RWPE2 (cell line): Measurements from ENCODE around the gene ADAMTS6.

Source experiments
- ATAC-seq: fragments of 200-7000 bp; cut with Tn5 transposase; 3 replicates; pipeline ENCODE4 v1.9.1; 2021; ENCODE audit warnings: low read depth
- DNase-seq: peaks from one replicate; pipeline ENCODE4 v3.0.0-alpha.2; 2020; ENCODE audit warnings: low spot score
- H3K27ac ChIP-seq: fragments of 450-650 bp; 2 replicates; pipeline ENCODE4 v1.5.1; 2017; ENCODE audit warnings: mild to moderate bottlenecking; ENCODE audit not compliant: poor library complexity, severe bottlenecking
- H3K27me3 ChIP-seq: fragments of 250-450 bp; sonication (Bioruptor Pico); 2 replicates; pipeline ENCODE4 v1.5.1; 2021; ENCODE audit warnings: mild to moderate bottlenecking, moderate library complexity; ENCODE audit not compliant: insufficient read depth, poor library complexity, severe bottlenecking
- H3K36me3 ChIP-seq: fragments of 250-450 bp; sonication (Bioruptor Pico); 2 replicates; pipeline ENCODE4 v1.5.1; 2020; ENCODE audit warnings: low read depth, mild to moderate bottlenecking, moderate library complexity
- H3K4me1 ChIP-seq: fragments of 250-450 bp; sonication (Bioruptor Pico); 2 replicates; pipeline ENCODE4 v1.5.1; 2021; ENCODE audit warnings: mild to moderate bottlenecking, moderate library complexity; ENCODE audit not compliant: insufficient read depth, poor library complexity, severe bottlenecking
- H3K4me3 ChIP-seq: fragments of 250-450 bp; sonication (Bioruptor Pico); 2 replicates; pipeline ENCODE4 v1.5.1; 2021; ENCODE audit warnings: mild to moderate bottlenecking, moderate library complexity; ENCODE audit not compliant: severe bottlenecking
- H3K9me3 ChIP-seq: fragments of 250-450 bp; sonication (Bioruptor Pico); 2 replicates; pipeline ENCODE4 v1.5.1; 2021; ENCODE audit warnings: mild to moderate bottlenecking, moderate library complexity; ENCODE audit not compliant: severe bottlenecking
- CTCF ChIP-seq: fragments of 450-650 bp; IDR thresholded peaks from one replicate; pipeline ENCODE4 v1.5.1; 2017; ENCODE audit warnings: mild to moderate bottlenecking, moderate library complexity; ENCODE audit not compliant: poor library complexity, severe bottlenecking

ADAMTS6 gene, protein sequence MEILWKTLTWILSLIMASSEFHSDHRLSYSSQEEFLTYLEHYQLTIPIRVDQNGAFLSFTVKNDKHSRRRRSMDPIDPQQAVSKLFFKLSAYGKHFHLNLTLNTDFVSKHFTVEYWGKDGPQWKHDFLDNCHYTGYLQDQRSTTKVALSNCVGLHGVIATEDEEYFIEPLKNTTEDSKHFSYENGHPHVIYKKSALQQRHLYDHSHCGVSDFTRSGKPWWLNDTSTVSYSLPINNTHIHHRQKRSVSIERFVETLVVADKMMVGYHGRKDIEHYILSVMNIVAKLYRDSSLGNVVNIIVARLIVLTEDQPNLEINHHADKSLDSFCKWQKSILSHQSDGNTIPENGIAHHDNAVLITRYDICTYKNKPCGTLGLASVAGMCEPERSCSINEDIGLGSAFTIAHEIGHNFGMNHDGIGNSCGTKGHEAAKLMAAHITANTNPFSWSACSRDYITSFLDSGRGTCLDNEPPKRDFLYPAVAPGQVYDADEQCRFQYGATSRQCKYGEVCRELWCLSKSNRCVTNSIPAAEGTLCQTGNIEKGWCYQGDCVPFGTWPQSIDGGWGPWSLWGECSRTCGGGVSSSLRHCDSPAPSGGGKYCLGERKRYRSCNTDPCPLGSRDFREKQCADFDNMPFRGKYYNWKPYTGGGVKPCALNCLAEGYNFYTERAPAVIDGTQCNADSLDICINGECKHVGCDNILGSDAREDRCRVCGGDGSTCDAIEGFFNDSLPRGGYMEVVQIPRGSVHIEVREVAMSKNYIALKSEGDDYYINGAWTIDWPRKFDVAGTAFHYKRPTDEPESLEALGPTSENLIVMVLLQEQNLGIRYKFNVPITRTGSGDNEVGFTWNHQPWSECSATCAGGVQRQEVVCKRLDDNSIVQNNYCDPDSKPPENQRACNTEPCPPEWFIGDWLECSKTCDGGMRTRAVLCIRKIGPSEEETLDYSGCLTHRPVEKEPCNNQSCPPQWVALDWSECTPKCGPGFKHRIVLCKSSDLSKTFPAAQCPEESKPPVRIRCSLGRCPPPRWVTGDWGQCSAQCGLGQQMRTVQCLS (N-terminal part only)

GRCh38 chr5:65481635-65482295, at the start of gene ADAMTS6:
ADAMTS6 (minus strand) TSS chr5:65481920; CDS start chr5:65473673, 8,247 bp downstream.
- Histone ChIP-seq H3K4me1 (peaks cover 18% of the 10 kb centered on the region), H3K27ac (peak within 1 kb of the TSS; percentile 78), H3K4me3 (peak within 1 kb of the TSS; percentile 45), H3K36me3 (no peaks in the 10 kb centered on the region), H3K27me3 (no peaks in the 10 kb centered on the region), H3K9me3 (no peaks in the 10 kb centered on the region)
- TF ChIP-seq CTCF: no peak
- DNase-seq: peak; percentile 91
- peak; percentile 66 for ATAC-seq

GRCh38 chr5:65530904-65531303, 49.2 kb upstream of the ADAMTS6 start:
- DNase-seq (no peak), ATAC-seq (no peak)
- TF ChIP-seq CTCF: no peak
- Histone ChIP-seq H3K9me3 (no peaks in the 10 kb centered on the region), H3K4me1 (no peaks in the 10 kb centered on the region), H3K27ac (no peak overlapping the region), H3K4me3 (no peak overlapping the region), H3K36me3 (peaks cover 66% of the 10 kb centered on the region), H3K27me3 (no peaks in the 10 kb centered on the region)

GRCh38 chr5:65525726-65526125, 44.0 kb upstream of the ADAMTS6 start:
- ATAC-seq (no peak; the same call in 2 of the 3 replicates), DNase-seq (no peak)
- Histone ChIP-seq H3K9me3 (no peaks in the 10 kb centered on the region), H3K4me1 (no peaks in the 10 kb centered on the region), H3K36me3 (peaks cover 84% of the 10 kb centered on the region), H3K4me3 (no peak overlapping the region), H3K27me3 (no peaks in the 10 kb centered on the region), H3K27ac (no peak overlapping the region)
- TF ChIP-seq CTCF: no peak

GRCh38 chr5:65512170-65512937, 30.6 kb upstream of the ADAMTS6 start:
- Histone ChIP-seq H3K4me1 (no peaks in the 10 kb centered on the region), H3K36me3 (peaks cover 18% of the 10 kb centered on the region), H3K4me3 (no peak overlapping the region), H3K9me3 (no peaks in the 10 kb centered on the region), H3K27me3 (no peaks in the 10 kb centered on the region), H3K27ac (no peak overlapping the region)
- no peak for TF ChIP-seq CTCF
- peak; percentile 49; the same call in 2 of the 3 replicates for ATAC-seq
- no peak for DNase-seq
